Hepatocyte (in vitro differentiated cells): ENCODE results near the gene DYRK1A. TPM values are rescaled to one million over a fixed set of nuclear protein-coding genes. Genes with fewer than 3 reads are reported as not detected.
A peak's percentile ranks its signal among the peaks of the same experiment; 100 is the strongest.

Source experiments
- DNase-seq: peaks from one replicate; pipeline ENCODE4 v3.0.0-alpha.2; 2016; ENCODE audit warnings: low spot score
- H2AFZ ChIP-seq: fragments of 200-600 bp; sonication (generic); 2 replicates; pipeline ENCODE4 v1.6.0; 2016; ENCODE audit warnings: antibody characterized with exemption, mild to moderate bottlenecking
- H3K27ac ChIP-seq: fragments of 200-600 bp; sonication (generic); 2 replicates; pipeline ENCODE4 v1.5.1; 2016; ENCODE audit warnings: mild to moderate bottlenecking
- H3K27me3 ChIP-seq: fragments of 200-600 bp; sonication (generic); 2 replicates; pipeline ENCODE4 v1.6.1; 2016
- H3K36me3 ChIP-seq: fragments of 200-600 bp; sonication (generic); replicated peaks from 2 replicates; pipeline ENCODE4 v1.5.1; 2016; ENCODE audit warnings: low read depth; ENCODE audit not compliant: insufficient read depth
- H3K4me1 ChIP-seq: fragments of 200-600 bp; sonication (generic); 2 replicates; pipeline ENCODE4 v1.5.1; 2016; ENCODE audit warnings: mild to moderate bottlenecking, moderate library complexity; ENCODE audit not compliant: insufficient read depth
- H3K4me2 ChIP-seq: fragments of 200-600 bp; sonication (generic); 2 replicates; pipeline ENCODE4 v1.6.0; 2016
- H3K4me3 ChIP-seq: fragments of 200-600 bp; sonication (generic); 2 replicates; pipeline ENCODE4 v1.5.1; 2016; ENCODE audit warnings: mild to moderate bottlenecking
- H3K79me2 ChIP-seq: fragments of 200-600 bp; sonication (generic); 2 replicates; pipeline ENCODE4 v1.6.0; 2017; ENCODE audit warnings: mild to moderate bottlenecking
- H3K9me2 ChIP-seq: fragments of 200-600 bp; sonication (generic); replicated peaks from 2 replicates; pipeline ENCODE4 v1.6.0; 2017; ENCODE audit warnings: mild to moderate bottlenecking; ENCODE audit not compliant: insufficient read depth
- H3K9me3 ChIP-seq: fragments of 200-600 bp; sonication (generic); 2 replicates; pipeline ENCODE4 v1.5.1; 2016; ENCODE audit warnings: low read depth, mild to moderate bottlenecking
- H4K20me1 ChIP-seq: fragments of 200-600 bp; sonication (generic); 2 replicates; pipeline ENCODE4 v1.6.0; 2016; ENCODE audit warnings: mild to moderate bottlenecking; ENCODE audit not compliant: insufficient read depth, poor library complexity, severe bottlenecking
- CTCF ChIP-seq: fragments of 200-600 bp; sonication (generic); IDR thresholded peaks from 2 replicates; pipeline ENCODE4 v1.5.1; 2016; ENCODE audit warnings: antibody characterized with exemption, mild to moderate bottlenecking; ENCODE audit not compliant: poor library complexity
- EZH2 ChIP-seq: fragments of 200-600 bp; sonication (generic); IDR thresholded peaks from 2 replicates; pipeline ENCODE4 v1.6.1; 2016; ENCODE audit warnings: antibody characterized with exemption, mild to moderate bottlenecking, borderline replicate concordance
- EZH2phosphoT487 ChIP-seq: fragments of 200-600 bp; sonication (generic); IDR thresholded peaks from one replicate; pipeline ENCODE4 v1.6.1; 2018; ENCODE audit warnings: antibody characterized with exemption, mild to moderate bottlenecking, low read depth, moderate library complexity; ENCODE audit not compliant: unreplicated experiment, severe bottlenecking
- WGBS: methylation state at CpG from one replicate; pipeline ENCODE4 v1.1.6; 2016; ENCODE audit warnings: low lambda C conversion rate; ENCODE audit errors: missing lambda C conversion rate; 5-methylcytosine and 5-hydroxymethylcytosine counted together
- polyA plus RNA-seq: library from polyadenylated mRNA; unstranded; fragments of >200 nt; fragmentation: Nextera tagmentation; extraction: Ambion mirVana; gene quantifications from 2 replicates; pipeline ENCODE4 v1.2.1, GENCODE V29; 2016
- total RNA-seq: library from RNA; depleted of rRNA; stranded (reverse); fragments of >200 nt; gene quantifications from 2 replicates; pipeline ENCODE4 v1.2.3, GENCODE V29; 2014

The DYRK1A gene
- total and polyA plus RNA-seq, 2 experiments from 2014 or later: 4.9 to 85.2 TPM

- no peaks in the 10 kb centered on the region for H3K9me3 ChIP-seq
- no peaks in the 10 kb centered on the region for H3K9me2 ChIP-seq
- no peak overlapping the region for H3K4me2 ChIP-seq
- H2AFZ ChIP-seq: no peak overlapping the region
- TF ChIP-seq EZH2phosphoT487: no peak
- TF ChIP-seq EZH2: no peak
- no peak for TF ChIP-seq CTCF
- 100% methylated on average over 1 of the region's 1 CpG for WGBS
- H3K36me3 ChIP-seq: no peaks in the 10 kb centered on the region
- peaks cover 20% of the 10 kb centered on the region for H3K79me2 ChIP-seq
- H3K27ac ChIP-seq: no peak overlapping the region
- peaks cover 12% of the 10 kb centered on the region for H4K20me1 ChIP-seq
- no peak for DNase-seq
- no peaks in the 10 kb centered on the region for H3K27me3 ChIP-seq
- H3K4me3 ChIP-seq: no peak overlapping the region
- peaks cover 11% of the 10 kb centered on the region for H3K4me1 ChIP-seq
Measured at GRCh38 chr21:37363936-37364335, 2.6 kb upstream of the DYRK1A start.

- H3K36me3 ChIP-seq: no peaks in the 10 kb centered on the region
- no peaks in the 10 kb centered on the region for H3K27me3 ChIP-seq
- H3K4me2 ChIP-seq: peak overlapping the region; percentile 85
- TF ChIP-seq EZH2phosphoT487 (no peak), EZH2 (no peak), CTCF (no peak)
- H3K79me2 ChIP-seq: peaks cover 28% of the 10 kb centered on the region
- peak overlapping the region; percentile 99 for H3K27ac ChIP-seq
- WGBS: 83% methylated on average over 7 of the region's 7 CpGs
- H3K4me3 ChIP-seq: no peak overlapping the region
- DNase-seq: no peak
- peaks cover 20% of the 10 kb centered on the region for H4K20me1 ChIP-seq
- no peaks in the 10 kb centered on the region for H3K9me2 ChIP-seq
- H3K9me3 ChIP-seq: no peaks in the 10 kb centered on the region
- no peak overlapping the region for H2AFZ ChIP-seq
- peaks cover 17% of the 10 kb centered on the region for H3K4me1 ChIP-seq
Measured at GRCh38 chr21:37364722-37365121, 1.9 kb upstream of the DYRK1A start.

- WGBS: 2% methylated on average over 47 of the region's 106 CpGs
- DNase-seq: peak; percentile 89
- TF ChIP-seq EZH2phosphoT487: no peak
- no peak for TF ChIP-seq EZH2
- TF ChIP-seq CTCF: no peak
Measured at GRCh38 chr21:37365517-37366481, 774 bp upstream of the DYRK1A start.

More at GRCh38 chr21:37365517-37366481, 774 bp upstream of the DYRK1A start:
- peaks cover 39% of the 10 kb centered on the region for H3K79me2 ChIP-seq
- H3K9me2 ChIP-seq: no peaks in the 10 kb centered on the region
- H3K27ac ChIP-seq: peak overlapping the region; percentile 99
- H4K20me1 ChIP-seq: peaks cover 30% of the 10 kb centered on the region
- H3K4me3 ChIP-seq: peak overlapping the region; percentile 29
- peak overlapping the region; percentile 59 for H2AFZ ChIP-seq
- H3K36me3 ChIP-seq: no peaks in the 10 kb centered on the region
- no peaks in the 10 kb centered on the region for H3K9me3 ChIP-seq
- peak overlapping the region; percentile 85 for H3K4me2 ChIP-seq
- H3K27me3 ChIP-seq: no peaks in the 10 kb centered on the region
- H3K4me1 ChIP-seq: peaks cover 28% of the 10 kb centered on the region
